BLaER1 treated with 17β-estradiol and CSF1 and Interleukin-3, amounts not matched to agents 10 nM and 100 nM (cell line): ENCODE measurements around the gene DRD4.

Experiments
- H3K27ac ChIP-seq, 11 experiments: shearing (Covaris generic); formaldehyde crosslinking; 2 replicates each; pipeline ENCODE4 v1.8.1; 2022
- H3K27me3 ChIP-seq, 11 experiments: shearing (Covaris generic); formaldehyde crosslinking; 2 replicates each; pipeline ENCODE4 v1.8.1; 2022
- H3K36me3 ChIP-seq, 11 experiments: shearing (Covaris generic); formaldehyde crosslinking; 2 replicates each; pipeline ENCODE4 v1.8.1; 2022
- H3K4me1 ChIP-seq, 10 experiments: shearing (Covaris generic); formaldehyde crosslinking; 2 replicates each; pipeline ENCODE4 v1.8.1; 2022
- H3K4me2 ChIP-seq, 11 experiments: shearing (Covaris generic); formaldehyde crosslinking; 2 replicates each; pipeline ENCODE4 v1.8.1; 2022
- H3K4me3 ChIP-seq, 10 experiments: shearing (Covaris generic); formaldehyde crosslinking; 2 replicates each; pipeline ENCODE4 v1.8.1; 2022
- H3K9ac ChIP-seq, 11 experiments: shearing (Covaris generic); formaldehyde crosslinking; 2 replicates each; pipeline ENCODE4 v1.8.1; 2022
- H3K9me3 ChIP-seq, 11 experiments: shearing (Covaris generic); formaldehyde crosslinking; replicated peaks in 1 of 11; 2 replicates each; pipeline ENCODE4 v1.8.1; 2022
- H4K20me1 ChIP-seq, 11 experiments: shearing (Covaris generic); formaldehyde crosslinking; 2 replicates each; pipeline ENCODE4 v1.8.1; 2022
- Cebpa-rat ChIP-seq, 11 experiments: shearing (Covaris generic); IDR thresholded peaks; 2 replicates each; pipeline ENCODE4 v1.8.1; 2022

The DRD4 gene

DNA sequence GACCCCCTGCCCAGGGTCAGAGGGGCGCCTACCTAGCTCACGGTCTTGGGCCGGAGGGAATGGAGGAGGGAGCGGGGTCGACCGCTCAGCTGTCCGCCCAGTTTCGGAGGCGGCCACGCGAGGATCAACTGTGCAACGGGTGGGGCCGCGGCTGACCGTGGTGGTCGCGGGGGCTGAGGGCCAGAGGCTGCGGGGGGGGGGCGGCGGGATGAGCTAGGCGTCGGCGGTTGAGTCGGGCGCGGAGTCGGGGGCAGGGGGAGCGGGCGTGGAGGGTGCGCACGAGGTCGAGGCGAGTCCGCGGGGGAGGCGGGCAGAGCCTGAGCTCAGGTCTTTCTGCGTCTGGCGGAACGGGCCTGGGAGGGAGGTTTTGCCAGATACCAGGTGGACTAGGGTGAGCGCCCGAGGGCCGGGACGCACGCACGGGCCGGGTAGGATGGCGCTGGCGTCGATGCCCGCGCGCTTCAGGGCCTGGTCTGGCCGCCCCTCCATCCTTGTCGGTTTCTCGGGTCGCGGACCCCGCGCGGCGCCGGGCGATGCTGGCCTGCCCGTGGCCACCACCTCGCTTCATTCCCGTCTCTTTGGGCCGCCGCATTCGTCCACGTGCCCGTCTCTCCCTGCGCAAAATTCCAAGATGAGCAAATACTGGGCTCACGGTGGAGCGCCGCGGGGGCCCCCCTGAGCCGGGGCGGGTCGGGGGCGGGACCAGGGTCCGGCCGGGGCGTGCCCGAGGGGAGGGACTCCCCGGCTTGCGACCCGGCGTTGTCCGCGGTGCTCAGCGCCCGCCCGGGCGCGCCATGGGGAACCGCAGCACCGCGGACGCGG is at the start of gene DRD4:
TSS of gene DRD4 (plus strand) at position 759 of the 822 bp plus-strand sequence. CDS start at position 795, 36 bp downstream.
- H3K9me3 ChIP-seq: no peaks in the 10 kb centered on the region
- no peak for TF ChIP-seq Cebpa-rat (IDR thresholded peaks at IDR 0.05)
- no peak within 1 kb of the TSS for H3K9ac ChIP-seq
- no peak within 1 kb of the TSS for H3K27ac ChIP-seq
- peaks cover 52 to 81% (median 62%) of the 10 kb centered on the region in 11 experiments for H4K20me1 ChIP-seq
- H3K4me2 ChIP-seq: no peak within 1 kb of the TSS
- H3K4me3 ChIP-seq: no peak within 1 kb of the TSS
- peaks cover 45 to 60% (median 52%) of the 10 kb centered on the region in 11 experiments for H3K27me3 ChIP-seq
- H3K36me3 ChIP-seq: peaks cover under 1 to 38% (median 10%) of the 10 kb centered on the region in 11 experiments; a peak in 19 of 22 replicates
- H3K4me1 ChIP-seq: peaks cover 11 to 38% (median 24%) of the 10 kb centered on the region in 10 experiments

DNA sequence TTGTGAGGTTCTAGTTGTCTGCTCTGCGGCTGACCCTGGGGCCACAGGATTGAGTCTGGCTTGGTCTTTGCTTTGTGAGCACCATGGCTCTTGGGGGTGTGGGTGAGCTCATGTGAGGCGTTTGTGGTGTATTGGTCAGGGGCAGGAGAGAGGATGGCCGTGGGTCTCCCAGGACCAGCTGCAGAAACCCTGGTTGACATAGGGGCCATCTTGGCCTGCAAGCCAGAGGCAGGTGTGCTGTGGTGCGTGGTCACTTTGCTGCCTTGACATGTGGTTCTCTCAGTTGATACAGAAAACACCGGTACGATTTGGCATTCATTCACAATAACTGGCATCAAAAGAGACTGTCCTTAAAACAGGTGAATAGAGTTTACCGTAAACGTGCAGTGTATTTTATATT is 49.5 kb upstream of the DRD4 start:
- Histone ChIP-seq H3K27ac (peak overlapping the region in 3 of 11 experiments; percentile 53 to 65 (median 64); a peak in 7 of 22 replicates), H4K20me1 (peaks cover 77 to 100% (median 96%) of the 10 kb centered on the region in 11 experiments), H3K4me1 (peaks cover 0 to 32% (median 7%) of the 10 kb centered on the region in 10 experiments; a peak in 11 of 20 replicates), H3K9me3 (no peaks in the 10 kb centered on the region), H3K4me2 (peak overlapping the region in 5 of 11 experiments; percentile 28 to 60 (median 50); a peak in 9 of 22 replicates), H3K27me3 (no peaks in the 10 kb centered on the region), H3K9ac (peak overlapping the region in 5 of 11 experiments; percentile 2 to 51 (median 35); a peak in 6 of 22 replicates), H3K36me3 (peaks cover 88 to 100% (median 96%) of the 10 kb centered on the region in 11 experiments), H3K4me3 (no peak overlapping the region)
- TF ChIP-seq Cebpa-rat (IDR thresholded peaks at IDR 0.05): no peak

DNA sequence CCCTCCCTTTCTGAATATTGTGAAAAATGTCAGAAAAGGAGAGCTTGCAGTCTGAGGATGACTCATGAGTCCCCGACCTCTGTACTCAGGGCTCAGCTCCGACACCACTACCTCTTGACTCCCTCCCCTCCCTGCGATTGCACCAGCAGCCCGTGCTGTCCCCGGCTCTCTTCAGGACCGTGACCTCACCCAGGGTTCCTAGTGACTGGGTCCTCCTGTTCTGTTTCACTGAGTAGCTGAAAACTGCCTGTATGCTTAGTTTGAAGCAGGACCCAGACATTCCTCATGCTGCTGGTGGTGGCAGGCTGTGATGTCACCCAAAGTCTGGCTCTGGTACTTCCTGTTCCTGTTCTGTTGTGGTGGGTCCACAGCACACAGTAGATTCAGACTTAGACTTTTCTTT is 49.1 kb upstream of the DRD4 start:
- peaks cover 74 to 100% (median 96%) of the 10 kb centered on the region in 11 experiments for H4K20me1 ChIP-seq
- no peaks in the 10 kb centered on the region for H3K27me3 ChIP-seq
- TF ChIP-seq Cebpa-rat (IDR thresholded peaks at IDR 0.05): no peak
- peaks cover 88 to 100% (median 96%) of the 10 kb centered on the region in 11 experiments for H3K36me3 ChIP-seq
- H3K4me1 ChIP-seq: peaks cover 0 to 32% (median 7%) of the 10 kb centered on the region in 10 experiments; a peak in 11 of 20 replicates
- H3K9ac ChIP-seq: peak overlapping the region in 4 of 11 experiments; percentile 2 to 51 (median 30); a peak in 6 of 22 replicates
- H3K9me3 ChIP-seq: no peaks in the 10 kb centered on the region
- peak overlapping the region in 5 of 11 experiments; percentile 28 to 60 (median 50); a peak in 9 of 22 replicates for H3K4me2 ChIP-seq
- H3K4me3 ChIP-seq: no peak overlapping the region
- H3K27ac ChIP-seq: peak overlapping the region in 4 of 11 experiments; percentile 18 to 65 (median 58); a peak in 7 of 22 replicates

DNA sequence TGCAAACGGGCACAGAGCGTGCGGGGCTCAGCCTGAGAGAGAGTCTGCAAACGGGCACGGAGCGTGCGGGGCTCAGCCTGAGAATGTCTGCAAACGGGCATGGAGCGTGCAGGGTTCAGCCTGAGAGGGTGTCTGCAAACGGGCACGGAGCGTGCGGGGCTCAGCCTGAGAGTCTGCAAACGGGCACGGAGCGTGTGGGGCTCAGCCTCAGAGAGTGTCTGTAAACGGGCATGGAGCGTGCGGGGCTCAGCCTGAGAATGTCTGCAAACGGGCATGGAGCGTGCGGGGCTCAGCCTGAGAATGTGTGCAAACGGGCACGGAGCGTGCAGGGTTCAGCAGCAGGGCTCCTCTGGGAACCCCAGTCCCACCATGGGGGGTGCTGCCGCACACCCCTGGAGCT is 47.3 kb upstream of the DRD4 start:
- Histone ChIP-seq H3K9me3 (no peaks in the 10 kb centered on the region), H3K4me1 (peaks cover 0 to 32% (median 7%) of the 10 kb centered on the region in 10 experiments; a peak in 11 of 20 replicates), H3K9ac (no peak overlapping the region), H3K27ac (no peak overlapping the region), H3K36me3 (peaks cover 88 to 100% (median 96%) of the 10 kb centered on the region in 11 experiments), H3K4me3 (no peak overlapping the region), H4K20me1 (peaks cover 69 to 100% (median 96%) of the 10 kb centered on the region in 11 experiments), H3K4me2 (no peak overlapping the region), H3K27me3 (no peaks in the 10 kb centered on the region)
- TF ChIP-seq Cebpa-rat (IDR thresholded peaks at IDR 0.05): no peak

DNA sequence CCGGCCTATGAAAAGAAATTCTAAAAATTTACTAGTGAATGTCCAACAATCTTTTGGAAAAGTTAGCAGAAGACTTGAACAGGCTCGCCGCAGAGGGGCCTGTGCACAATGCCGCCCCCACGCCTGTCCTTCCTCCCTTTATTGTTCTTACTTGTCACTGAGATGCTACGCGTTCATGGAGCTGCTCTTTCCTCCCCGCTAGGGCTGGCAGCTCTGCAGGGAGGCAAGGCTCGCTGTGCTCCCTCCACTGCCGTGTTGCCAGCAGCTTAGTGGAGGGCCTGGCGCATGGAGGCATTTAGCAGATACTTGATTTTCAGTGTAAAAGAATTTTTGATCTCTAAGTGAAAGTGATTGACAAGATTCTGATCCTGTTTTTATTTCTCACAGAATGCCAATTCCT is 46.1 kb upstream of the DRD4 start:
- no peaks in the 10 kb centered on the region for H3K27me3 ChIP-seq
- peaks cover 0 to 30% (median 7%) of the 10 kb centered on the region in 10 experiments; a peak in 11 of 20 replicates for H3K4me1 ChIP-seq
- no peak overlapping the region for H3K4me3 ChIP-seq
- H3K27ac ChIP-seq: no peak overlapping the region
- no peak overlapping the region; a peak in 1 of 22 replicates for H3K9ac ChIP-seq
- peaks cover 72 to 100% (median 97%) of the 10 kb centered on the region in 11 experiments for H4K20me1 ChIP-seq
- no peaks in the 10 kb centered on the region for H3K9me3 ChIP-seq
- no peak for TF ChIP-seq Cebpa-rat (IDR thresholded peaks at IDR 0.05)
- H3K36me3 ChIP-seq: peaks cover 95 to 100% (median 99%) of the 10 kb centered on the region in 11 experiments
- H3K4me2 ChIP-seq: no peak overlapping the region

DNA sequence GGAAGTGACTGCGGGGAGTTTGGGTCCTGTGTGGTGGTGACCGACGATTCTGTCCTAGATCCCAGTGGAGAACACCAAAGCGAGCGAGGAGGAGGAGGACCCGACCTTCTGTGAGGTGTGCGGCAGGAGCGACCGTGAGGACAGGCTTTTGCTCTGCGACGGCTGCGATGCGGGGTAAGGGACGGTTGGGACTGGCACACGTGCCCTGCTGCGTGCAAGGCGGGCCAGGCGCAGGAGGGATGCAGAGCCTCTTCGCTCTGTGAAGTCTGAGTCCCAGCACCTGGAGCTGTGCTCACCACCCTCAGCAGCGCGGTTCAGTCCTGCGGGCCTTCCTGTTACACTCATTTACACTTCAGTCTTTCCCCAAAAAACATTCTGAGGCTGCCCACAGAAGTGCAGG is 44.6 kb upstream of the DRD4 start:
- Histone ChIP-seq H3K27ac (no peak overlapping the region), H3K4me2 (no peak overlapping the region), H3K9ac (no peak overlapping the region), H3K4me1 (peaks cover 0 to 15% (median 4%) of the 10 kb centered on the region in 10 experiments; a peak in 11 of 20 replicates), H3K27me3 (no peaks in the 10 kb centered on the region), H3K9me3 (no peaks in the 10 kb centered on the region), H4K20me1 (peaks cover 70 to 100% (median 95%) of the 10 kb centered on the region in 11 experiments), H3K36me3 (peaks cover 94 to 100% (median 97%) of the 10 kb centered on the region in 11 experiments), H3K4me3 (no peak overlapping the region)
- TF ChIP-seq Cebpa-rat (IDR thresholded peaks at IDR 0.05): no peak

DNA sequence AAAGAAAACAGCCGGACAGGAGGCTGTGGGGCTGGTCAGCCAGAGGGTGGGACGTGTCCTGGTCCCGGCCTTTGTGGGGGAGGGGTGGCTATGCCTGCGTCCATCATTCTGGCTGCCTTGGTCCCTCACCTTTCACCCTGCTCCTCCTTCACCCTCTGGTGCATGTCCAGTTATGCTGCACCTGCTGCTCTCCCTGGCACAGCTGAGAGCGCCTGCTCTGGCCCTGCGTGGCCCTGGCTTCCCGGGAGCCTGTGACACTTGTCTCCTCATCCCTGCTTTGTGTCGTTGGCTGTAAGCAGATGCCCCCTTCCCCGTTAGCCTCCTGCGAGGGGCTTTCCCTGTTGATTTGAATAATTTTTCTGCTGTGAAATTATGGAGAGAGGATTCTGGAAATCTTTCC is 44.2 kb upstream of the DRD4 start:
- no peak for TF ChIP-seq Cebpa-rat (IDR thresholded peaks at IDR 0.05)
- no peak overlapping the region for H3K9ac ChIP-seq
- peaks cover 69 to 100% (median 94%) of the 10 kb centered on the region in 11 experiments for H4K20me1 ChIP-seq
- no peaks in the 10 kb centered on the region for H3K9me3 ChIP-seq
- H3K4me2 ChIP-seq: no peak overlapping the region
- peaks cover 0 to 11% (median 2%) of the 10 kb centered on the region in 10 experiments; a peak in 11 of 20 replicates for H3K4me1 ChIP-seq
- peaks cover 95 to 100% (median 97%) of the 10 kb centered on the region in 11 experiments for H3K36me3 ChIP-seq
- H3K27me3 ChIP-seq: no peaks in the 10 kb centered on the region
- no peak overlapping the region for H3K27ac ChIP-seq
- H3K4me3 ChIP-seq: no peak overlapping the region

DNA sequence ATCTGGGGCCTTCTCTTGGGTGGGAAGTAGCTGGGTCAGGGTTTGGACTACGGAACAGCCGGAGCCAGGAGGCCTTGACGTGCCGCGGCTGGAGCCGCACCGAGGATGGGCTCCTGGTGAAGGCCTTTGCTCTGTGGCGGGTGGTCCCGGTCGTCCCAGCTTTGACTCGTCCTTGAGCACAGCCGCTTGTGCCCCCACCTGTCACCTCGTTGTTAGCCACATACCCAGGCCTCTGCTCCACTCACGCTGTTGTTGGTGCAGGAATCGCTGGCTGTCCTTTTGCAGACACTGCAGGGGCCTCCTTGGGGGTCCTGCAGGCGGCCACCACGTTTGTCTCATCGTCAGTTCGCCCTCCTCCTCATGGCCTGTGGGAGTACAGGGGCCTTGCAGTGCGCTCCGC is 43.7 kb upstream of the DRD4 start:
- Histone ChIP-seq H3K4me2 (no peak overlapping the region), H4K20me1 (peaks cover 72 to 100% (median 94%) of the 10 kb centered on the region in 11 experiments), H3K27ac (no peak overlapping the region), H3K4me3 (no peak overlapping the region), H3K9ac (no peak overlapping the region), H3K36me3 (peaks cover 96 to 100% (median 97%) of the 10 kb centered on the region in 11 experiments), H3K27me3 (no peaks in the 10 kb centered on the region), H3K4me1 (peaks cover 0 to 7% (median 0%) of the 10 kb centered on the region in 10 experiments; a peak in 7 of 20 replicates), H3K9me3 (no peaks in the 10 kb centered on the region)
- no peak for TF ChIP-seq Cebpa-rat (IDR thresholded peaks at IDR 0.05)

DNA sequence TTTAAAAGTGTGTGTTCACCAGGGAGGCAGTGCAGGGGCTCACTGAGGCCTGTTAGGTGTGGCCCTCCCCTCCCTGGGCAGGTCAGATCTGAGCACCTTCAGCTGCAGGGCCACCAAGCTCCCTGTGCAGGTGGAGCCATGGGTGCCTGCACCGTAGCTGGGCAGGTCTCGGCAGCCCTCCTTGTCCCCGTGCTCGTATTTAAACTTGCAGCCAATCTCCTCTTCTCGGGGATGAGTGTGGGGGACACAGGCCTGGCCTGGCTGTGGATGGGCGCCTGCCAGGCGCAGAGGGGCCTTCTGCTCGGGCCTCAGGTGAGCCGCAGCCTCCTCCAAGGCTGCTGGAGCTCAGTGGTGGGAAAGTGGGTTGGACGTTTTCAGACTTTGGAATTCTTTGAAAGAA is 41.7 kb upstream of the DRD4 start:
- H3K4me1 ChIP-seq: no peaks in the 10 kb centered on the region
- no peak for TF ChIP-seq Cebpa-rat (IDR thresholded peaks at IDR 0.05)
- peaks cover 66 to 100% (median 94%) of the 10 kb centered on the region in 11 experiments; a peak in 21 of 22 replicates for H4K20me1 ChIP-seq
- no peaks in the 10 kb centered on the region for H3K9me3 ChIP-seq
- H3K4me2 ChIP-seq: no peak overlapping the region
- H3K27ac ChIP-seq: no peak overlapping the region
- H3K4me3 ChIP-seq: no peak overlapping the region
- H3K9ac ChIP-seq: peak overlapping the region in 4 of 11 experiments; percentile 9 to 40 (median 20); a peak in 1 of 22 replicates
- peaks cover 96 to 100% (median 97%) of the 10 kb centered on the region in 11 experiments for H3K36me3 ChIP-seq
- no peaks in the 10 kb centered on the region for H3K27me3 ChIP-seq
